Hepatocyte (in vitro differentiated cells): Measurements from ENCODE around the gene ZNF491. TPM values are rescaled to one million over a fixed set of nuclear protein-coding genes. Genes with fewer than 3 reads are reported as not detected.

Source experiments
- DNase-seq: peaks from one replicate; pipeline ENCODE4 v3.0.0-alpha.2; 2016; ENCODE audit warnings: low spot score
- H2AFZ ChIP-seq: fragments of 200-600 bp; sonication (generic); 2 replicates; pipeline ENCODE4 v1.6.0; 2016; ENCODE audit warnings: antibody characterized with exemption, mild to moderate bottlenecking
- H3K27ac ChIP-seq: fragments of 200-600 bp; sonication (generic); 2 replicates; pipeline ENCODE4 v1.5.1; 2016; ENCODE audit warnings: mild to moderate bottlenecking
- H3K27me3 ChIP-seq: fragments of 200-600 bp; sonication (generic); 2 replicates; pipeline ENCODE4 v1.6.1; 2016
- H3K36me3 ChIP-seq: fragments of 200-600 bp; sonication (generic); replicated peaks from 2 replicates; pipeline ENCODE4 v1.5.1; 2016; ENCODE audit warnings: low read depth; ENCODE audit not compliant: insufficient read depth
- H3K4me1 ChIP-seq: fragments of 200-600 bp; sonication (generic); 2 replicates; pipeline ENCODE4 v1.5.1; 2016; ENCODE audit warnings: mild to moderate bottlenecking, moderate library complexity; ENCODE audit not compliant: insufficient read depth
- H3K4me2 ChIP-seq: fragments of 200-600 bp; sonication (generic); 2 replicates; pipeline ENCODE4 v1.6.0; 2016
- H3K4me3 ChIP-seq: fragments of 200-600 bp; sonication (generic); 2 replicates; pipeline ENCODE4 v1.5.1; 2016; ENCODE audit warnings: mild to moderate bottlenecking
- H3K79me2 ChIP-seq: fragments of 200-600 bp; sonication (generic); 2 replicates; pipeline ENCODE4 v1.6.0; 2017; ENCODE audit warnings: mild to moderate bottlenecking
- H3K9me2 ChIP-seq: fragments of 200-600 bp; sonication (generic); replicated peaks from 2 replicates; pipeline ENCODE4 v1.6.0; 2017; ENCODE audit warnings: mild to moderate bottlenecking; ENCODE audit not compliant: insufficient read depth
- H3K9me3 ChIP-seq: fragments of 200-600 bp; sonication (generic); 2 replicates; pipeline ENCODE4 v1.5.1; 2016; ENCODE audit warnings: low read depth, mild to moderate bottlenecking
- H4K20me1 ChIP-seq: fragments of 200-600 bp; sonication (generic); 2 replicates; pipeline ENCODE4 v1.6.0; 2016; ENCODE audit warnings: mild to moderate bottlenecking; ENCODE audit not compliant: insufficient read depth, poor library complexity, severe bottlenecking
- CTCF ChIP-seq: fragments of 200-600 bp; sonication (generic); IDR thresholded peaks from 2 replicates; pipeline ENCODE4 v1.5.1; 2016; ENCODE audit warnings: antibody characterized with exemption, mild to moderate bottlenecking; ENCODE audit not compliant: poor library complexity
- EZH2 ChIP-seq: fragments of 200-600 bp; sonication (generic); IDR thresholded peaks from 2 replicates; pipeline ENCODE4 v1.6.1; 2016; ENCODE audit warnings: antibody characterized with exemption, mild to moderate bottlenecking, borderline replicate concordance
- EZH2phosphoT487 ChIP-seq: fragments of 200-600 bp; sonication (generic); IDR thresholded peaks from one replicate; pipeline ENCODE4 v1.6.1; 2018; ENCODE audit warnings: antibody characterized with exemption, mild to moderate bottlenecking, low read depth, moderate library complexity; ENCODE audit not compliant: unreplicated experiment, severe bottlenecking
- WGBS: methylation state at CpG from one replicate; pipeline ENCODE4 v1.1.6; 2016; ENCODE audit warnings: low lambda C conversion rate; ENCODE audit errors: missing lambda C conversion rate; 5-methylcytosine and 5-hydroxymethylcytosine counted together
- polyA plus RNA-seq: library from polyadenylated mRNA; unstranded; fragments of >200 nt; fragmentation: Nextera tagmentation; extraction: Ambion mirVana; gene quantifications from 2 replicates; pipeline ENCODE4 v1.2.1, GENCODE V29; 2016
- total RNA-seq: library from RNA; depleted of rRNA; stranded (reverse); fragments of >200 nt; gene quantifications from 2 replicates; pipeline ENCODE4 v1.2.3, GENCODE V29; 2014

The ZNF491 gene
- total and polyA plus RNA-seq, 2 experiments from 2014 or later: 2.0 to 2.9 TPM

- Histone ChIP-seq H3K4me3 (no peak overlapping the region), H3K27me3 (no peaks in the 10 kb centered on the region), H3K27ac (no peak overlapping the region), H3K4me1 (no peaks in the 10 kb centered on the region), H4K20me1 (no peaks in the 10 kb centered on the region), H3K36me3 (no peaks in the 10 kb centered on the region), H2AFZ (no peak overlapping the region), H3K9me3 (no peaks in the 10 kb centered on the region), H3K9me2 (no peaks in the 10 kb centered on the region), H3K79me2 (peaks cover 2% of the 10 kb centered on the region), H3K4me2 (no peak overlapping the region)
- 64% methylated on average over 3 of the region's 3 CpGs for WGBS
- no peak for DNase-seq
- TF ChIP-seq EZH2 (no peak), EZH2phosphoT487 (no peak), CTCF (no peak)
Measured at GRCh38 chr19:11853358-11853757, 55.0 kb downstream of the ZNF491 start.

GRCh38 chr19:11856596-11857250, 58.4 kb downstream of the ZNF491 start:
- no peaks in the 10 kb centered on the region for H3K79me2 ChIP-seq
- DNase-seq: peak; percentile 38
- WGBS: 70% methylated on average over 12 of the region's 12 CpGs

More at GRCh38 chr19:11856596-11857250, 58.4 kb downstream of the ZNF491 start:
- Histone ChIP-seq H3K4me2 (peak overlapping the region; percentile 53), H3K9me3 (no peaks in the 10 kb centered on the region), H3K36me3 (no peaks in the 10 kb centered on the region), H4K20me1 (no peaks in the 10 kb centered on the region), H3K27ac (peak overlapping the region; percentile 2), H2AFZ (no peak overlapping the region), H3K9me2 (no peaks in the 10 kb centered on the region), H3K27me3 (no peaks in the 10 kb centered on the region), H3K4me3 (no peak overlapping the region), H3K4me1 (no peaks in the 10 kb centered on the region)
- no peak for TF ChIP-seq CTCF
- no peak for TF ChIP-seq EZH2

Other genes starting within 250 kb of the ZNF491 start
- 28.1 and 30.3 TPM in 2 replicates for gene ELOF1, start 239.3 kb upstream of the ZNF491 start, total RNA-seq
- gene ELOF1, start 239.3 kb upstream of the ZNF491 start, polyA plus RNA-seq: 72.6 and 81.1 TPM in 2 replicates
- 16.6 and 18.1 TPM in 2 replicates for gene ACP5, start 220.9 kb upstream of the ZNF491 start, total RNA-seq
- gene ACP5, start 220.9 kb upstream of the ZNF491 start, polyA plus RNA-seq: 6.5 and 7.2 TPM in 2 replicates
- gene ZNF627, start 201.0 kb upstream of the ZNF491 start, total RNA-seq: 20.7 and 21.2 TPM in 2 replicates
- gene ZNF627, start 201.0 kb upstream of the ZNF491 start, polyA plus RNA-seq: 7.8 and 12.5 TPM in 2 replicates
- 10.4 and 13.9 TPM in 2 replicates for gene ZNF823, start 59.6 kb upstream of the ZNF491 start, total RNA-seq
- gene ZNF823, start 59.6 kb upstream of the ZNF491 start, polyA plus RNA-seq: 3.4 and 3.8 TPM in 2 replicates
- gene ZNF441, start 31.5 kb upstream of the ZNF491 start, total RNA-seq: 6.2 and 6.7 TPM in 2 replicates
- 2.9 and 6.4 TPM in 2 replicates for gene ZNF441, start 31.5 kb upstream of the ZNF491 start, polyA plus RNA-seq
- 13.6 and 17.0 TPM in 2 replicates for gene ZNF440, start 15.8 kb downstream of the ZNF491 start, total RNA-seq
- gene ZNF440, start 15.8 kb downstream of the ZNF491 start, polyA plus RNA-seq: 1.9 and 3.0 TPM in 2 replicates
- gene ZNF439, start 50.2 kb downstream of the ZNF491 start, total RNA-seq: 3.8 and 4.6 TPM in 2 replicates
- gene ZNF439, start 50.2 kb downstream of the ZNF491 start, polyA plus RNA-seq: 2.3 and 2.6 TPM in 2 replicates
- 24.6 and 51.7 TPM in 2 replicates for gene ZNF69, start 89.3 kb downstream of the ZNF491 start, total RNA-seq
- gene ZNF69, start 89.3 kb downstream of the ZNF491 start, polyA plus RNA-seq: 13.7 and 13.8 TPM in 2 replicates
- gene ZNF700, start 126.6 kb downstream of the ZNF491 start, total RNA-seq: 7.5 and 11.7 TPM in 2 replicates
- 3.6 and 5.6 TPM in 2 replicates for gene ZNF700, start 126.6 kb downstream of the ZNF491 start, polyA plus RNA-seq
- gene ZNF763, start 166.5 kb downstream of the ZNF491 start, total RNA-seq: 1.7 and 3.0 TPM in 2 replicates
- 1.2 and 2.8 TPM in 2 replicates for gene ZNF763, start 166.5 kb downstream of the ZNF491 start, polyA plus RNA-seq
- gene ZNF433, start 237.2 kb downstream of the ZNF491 start, total RNA-seq: 6.1 and 8.1 TPM in 2 replicates
- 5.6 and 9.0 TPM in 2 replicates for gene ZNF433, start 237.2 kb downstream of the ZNF491 start, polyA plus RNA-seq